ENCODE results near the gene ADGRB3. TPM values are rescaled to one million over a fixed set of nuclear protein-coding genes. Genes with fewer than 3 reads are reported as not detected.
"Not testable (repeated sequence)": the region's sequence is repeated elsewhere in the genome, so short reads cannot be mapped to it uniquely, and the experiment has no call there.

The ADGRB3 gene
- total and polyA plus RNA-seq, 8 donors, result 0.19 to 16.0 (median 0.61) TPM; not detected in 1

GRCh38 chr6:69105288-69105687 lies 470.2 kb downstream of the ADGRB3 start:
- H3K4me3 ChIP-seq, result no peak overlapping the region
- intact Hi-C loops (cut with DNase I; ENCODE audit: low total_unique reads), result no loop called here
- H3K9me3 ChIP-seq, result no peaks in the 10 kb centered on the region
- DNase-seq, result no peak
- H3K27ac ChIP-seq, result no peak overlapping the region
- 55 to 67% (median 61%) methylated on average over 3 of the region's 3 CpGs for WGBS, 5 donors
- no peaks in the 10 kb centered on the region for H3K27me3 ChIP-seq
- H3K4me1 ChIP-seq, result no peaks in the 10 kb centered on the region
- no peak for TF ChIP-seq POLR2A (IDR thresholded peaks at IDR 0.05)
- TF ChIP-seq EP300 (IDR thresholded peaks at IDR 0.05), result no peak
- no peaks in the 10 kb centered on the region for H3K36me3 ChIP-seq

GRCh38 chr6:69106511-69106910 lies 471.4 kb downstream of the ADGRB3 start:
- Histone ChIP-seq H3K9me3 (no peaks in the 10 kb centered on the region), H3K36me3 (no peaks in the 10 kb centered on the region), H3K27ac (no peak overlapping the region), H3K4me1 (no peaks in the 10 kb centered on the region), H3K27me3 (no peaks in the 10 kb centered on the region), H3K4me3 (no peak overlapping the region)
- intact Hi-C loops (cut with DNase I; ENCODE audit: low total_unique reads), result no loop called here
- DNase-seq, result no peak
- WGBS, 5 donors, result 51 to 55% (median 53%) methylated on average over 3 of the region's 3 CpGs
- TF ChIP-seq EP300 (IDR thresholded peaks at IDR 0.05), result no peak
- no peak for TF ChIP-seq POLR2AphosphoS5 (IDR thresholded peaks at IDR 0.05)
- no peak for TF ChIP-seq CTCF (IDR thresholded peaks at IDR 0.05)
- TF ChIP-seq POLR2A (IDR thresholded peaks at IDR 0.05), result no peak

GRCh38 chr6:69111301-69111700 lies 476.2 kb downstream of the ADGRB3 start:
- TF ChIP-seq EP300 (IDR thresholded peaks at IDR 0.05) (no peak), CTCF (IDR thresholded peaks at IDR 0.05) (no peak), POLR2AphosphoS5 (IDR thresholded peaks at IDR 0.05) (no peak), POLR2A (IDR thresholded peaks at IDR 0.05) (no peak)
- Histone ChIP-seq H3K4me3 (no peak overlapping the region), H3K36me3 (no peaks in the 10 kb centered on the region), H3K27me3 (no peaks in the 10 kb centered on the region), H3K27ac (no peak overlapping the region), H3K9me3 (no peaks in the 10 kb centered on the region), H3K4me1 (no peaks in the 10 kb centered on the region)
- intact Hi-C loops (cut with DNase I; ENCODE audit: low total_unique reads), result no loop called here
- no peak for DNase-seq
- WGBS, 5 donors, result 34 to 60% (median 44%) methylated on average over 2 of the region's 2 CpGs

GRCh38 chr6:69116658-69117057 lies 481.6 kb downstream of the ADGRB3 start:
- Histone ChIP-seq H3K27me3 (no peaks in the 10 kb centered on the region), H3K4me3 (no peak overlapping the region), H3K27ac (no peak overlapping the region), H3K9me3 (no peaks in the 10 kb centered on the region), H3K4me1 (no peaks in the 10 kb centered on the region), H3K36me3 (no peaks in the 10 kb centered on the region)
- 74 to 82% (median 78%) methylated on average over 2 of the region's 2 CpGs for WGBS, 5 donors
- DNase-seq, result no peak
- TF ChIP-seq POLR2A (IDR thresholded peaks at IDR 0.05), result no peak
- no peak for TF ChIP-seq POLR2AphosphoS5 (IDR thresholded peaks at IDR 0.05)
- TF ChIP-seq EP300 (IDR thresholded peaks at IDR 0.05), result no peak
- intact Hi-C loops (cut with DNase I; ENCODE audit: low total_unique reads), result no loop called here

GRCh38 chr6:69121461-69122406 lies 486.7 kb downstream of the ADGRB3 start:
- 84 to 93% (median 90%) methylated on average over 24 to 51 of the region's 51 CpGs for WGBS, 5 donors
- H3K4me1 ChIP-seq; H3K27me3 ChIP-seq; H3K27ac ChIP-seq; H3K9me3 ChIP-seq; H3K36me3 ChIP-seq; intact Hi-C loops (cut with DNase I; ENCODE audit: low total_unique reads); H3K4me3 ChIP-seq; DNase-seq: not testable (repeated sequence)

GRCh38 chr6:69122407-69122773 lies 487.3 kb downstream of the ADGRB3 start:
- Histone ChIP-seq H3K27ac (no peak overlapping the region), H3K27me3 (no peaks in the 10 kb centered on the region), H3K4me1 (no peaks in the 10 kb centered on the region), H3K4me3 (no peak overlapping the region), H3K9me3 (no peaks in the 10 kb centered on the region), H3K36me3 (no peaks in the 10 kb centered on the region)
- intact Hi-C loops (cut with DNase I; ENCODE audit: low total_unique reads), result no loop called here
- no peak for DNase-seq
- no peak for TF ChIP-seq POLR2AphosphoS5 (IDR thresholded peaks at IDR 0.05)
- no peak for TF ChIP-seq CTCF (IDR thresholded peaks at IDR 0.05)
- TF ChIP-seq EP300 (IDR thresholded peaks at IDR 0.05), result no peak
- TF ChIP-seq POLR2A (IDR thresholded peaks at IDR 0.05), result no peak
